ENCODE results near the gene ANK3.

Gene ANK3

GRCh38 chr10:60139290-60139689 is 250.4 kb downstream of the ANK3 start:
- no peak for DNase-seq (ENCODE audit: low spot score)

DNA sequence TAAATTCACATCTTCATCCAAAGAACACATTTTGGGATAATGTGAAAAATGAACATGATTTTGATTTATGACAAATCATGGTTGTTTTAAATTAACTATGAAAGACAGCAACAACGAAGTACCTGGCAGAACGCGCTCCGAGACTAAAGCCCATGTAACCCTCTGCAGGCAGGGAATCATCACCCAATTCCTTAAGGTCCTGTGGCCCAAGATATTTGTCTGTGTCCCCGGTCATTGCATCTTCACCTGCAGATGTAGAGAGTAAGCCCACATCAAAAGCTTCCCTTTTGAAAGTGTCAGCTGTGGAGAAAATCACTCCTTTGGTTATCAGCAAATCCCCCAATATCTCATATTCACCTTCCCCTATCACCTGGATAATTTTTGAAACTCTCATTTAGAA is 250.8 kb downstream of the ANK3 start:
- no peak for DNase-seq (ENCODE audit: low spot score)

GRCh38 chr10:60138026-60138425 is 251.6 kb downstream of the ANK3 start:
- no peak for DNase-seq (ENCODE audit: low spot score)

DNA sequence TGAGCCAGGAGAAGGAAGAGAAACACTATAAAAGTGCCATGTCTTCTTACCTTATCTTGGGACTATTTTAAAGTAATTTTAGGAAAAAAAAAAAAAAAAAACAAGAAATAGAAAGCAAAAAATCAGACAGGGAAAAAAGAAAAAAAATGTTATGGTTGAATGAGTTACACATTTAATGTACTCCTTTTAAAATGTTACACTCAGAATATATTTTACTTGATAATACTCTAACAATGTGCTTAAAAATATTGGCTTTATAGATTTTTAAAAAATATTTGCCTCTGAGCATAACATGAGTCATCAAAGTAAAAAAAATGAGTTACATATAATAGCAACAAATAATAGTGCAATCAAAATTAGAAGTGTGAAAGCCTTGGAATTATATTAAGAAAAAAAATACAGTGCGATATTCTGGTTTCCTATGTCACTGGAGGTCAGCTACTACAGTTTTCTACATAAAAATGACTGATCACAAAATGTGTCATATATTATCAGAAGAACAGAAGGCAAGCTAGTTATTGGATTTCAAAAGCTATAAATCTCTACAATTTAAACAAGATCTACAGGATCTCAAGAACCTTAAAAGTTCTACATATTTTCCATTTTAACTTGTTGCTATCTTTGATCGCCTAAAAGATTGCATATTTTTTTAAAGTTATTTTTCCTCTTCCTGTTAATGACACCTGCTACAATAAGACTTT is 252.2 kb downstream of the ANK3 start:
- no peak for DNase-seq (ENCODE audit: low spot score)

DNA sequence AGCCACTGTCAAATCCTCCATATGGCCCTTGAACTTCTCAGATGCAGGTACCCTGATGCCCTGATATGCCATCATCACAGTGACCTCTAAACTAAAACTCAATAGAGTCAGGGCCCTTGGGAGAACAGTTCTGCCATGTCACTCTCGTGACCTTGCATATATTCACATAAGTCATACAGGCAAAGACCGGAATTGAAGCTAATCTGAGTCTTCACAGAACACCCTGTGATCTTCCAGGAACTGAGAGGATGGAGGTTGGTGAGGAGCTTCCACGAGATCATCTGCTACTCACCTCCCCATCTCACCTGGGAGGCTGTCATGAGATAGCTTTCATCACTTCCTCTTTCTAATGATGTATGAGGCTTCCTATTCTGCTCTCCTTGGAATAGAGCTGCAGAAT is 254.7 kb downstream of the ANK3 start:
- no peak for DNase-seq (ENCODE audit: low spot score)

GRCh38 chr10:60134548-60134947 is 255.1 kb downstream of the ANK3 start:
- DNase-seq (ENCODE audit: low spot score), result no peak

DNA sequence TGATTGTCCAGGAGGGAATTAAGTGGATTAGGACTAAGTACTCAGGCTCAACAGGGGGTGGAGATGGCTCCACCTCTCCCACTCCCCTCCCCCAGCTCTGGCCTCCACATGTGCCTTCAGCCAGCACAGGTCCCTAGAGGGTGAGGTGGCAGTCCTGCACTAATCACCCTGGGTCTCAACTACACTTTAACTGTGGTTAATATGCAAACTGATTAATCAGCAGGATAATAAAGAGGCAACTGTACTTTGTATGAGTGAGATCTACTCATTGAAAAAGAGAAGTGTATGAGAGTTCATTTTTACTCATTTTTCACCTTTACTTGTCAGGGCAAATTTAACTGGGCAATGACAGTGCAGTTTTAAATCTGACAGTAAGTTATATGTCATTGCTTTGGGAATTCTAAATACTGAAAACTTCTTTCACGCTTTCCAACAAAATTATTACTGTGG is 259.5 kb downstream of the ANK3 start:
- DNase-seq (ENCODE audit: low spot score), result no peak

GRCh38 chr10:60125895-60126294 is 263.8 kb downstream of the ANK3 start:
- DNase-seq (ENCODE audit: low spot score), result no peak

DNA sequence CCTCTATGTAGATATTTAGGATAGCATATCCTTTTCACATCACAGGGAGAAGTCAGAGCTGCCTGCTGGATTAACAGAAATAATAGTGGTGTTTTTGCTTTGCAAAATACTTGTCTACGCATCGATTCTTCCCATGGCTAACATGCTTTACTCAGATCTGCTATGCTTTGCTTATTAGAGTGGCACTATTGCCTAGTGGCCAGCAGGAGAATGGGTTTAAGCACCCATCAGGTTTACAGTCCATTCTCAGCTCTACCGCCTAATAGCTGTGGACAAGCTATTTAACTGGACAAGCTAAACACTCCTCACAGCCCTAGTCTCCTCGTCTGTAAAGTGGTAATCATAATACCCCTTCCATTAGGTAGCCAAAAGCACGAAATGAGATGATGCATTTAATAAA is 265.1 kb downstream of the ANK3 start:
- no peak for DNase-seq (ENCODE audit: low spot score)

DNA sequence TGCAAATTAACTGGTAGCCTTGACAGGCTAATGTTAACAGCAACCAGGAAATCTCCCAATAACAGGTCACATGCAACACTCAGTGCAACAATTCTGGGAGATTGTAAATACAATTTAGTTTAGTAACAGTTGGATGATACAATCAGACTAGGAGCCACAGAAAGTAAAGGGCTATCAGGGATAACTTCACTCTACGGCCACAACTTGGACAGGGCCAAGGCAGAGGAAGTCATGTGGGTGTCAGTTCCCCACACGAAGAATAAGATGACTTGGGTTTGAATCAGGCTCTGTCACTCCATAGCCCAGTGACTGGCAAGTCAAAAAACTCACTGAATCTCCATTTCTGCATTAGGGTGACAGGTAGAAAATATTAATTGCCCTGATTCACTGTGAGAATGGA is 266.0 kb downstream of the ANK3 start:
- DNase-seq (ENCODE audit: low spot score), result no peak

DNA sequence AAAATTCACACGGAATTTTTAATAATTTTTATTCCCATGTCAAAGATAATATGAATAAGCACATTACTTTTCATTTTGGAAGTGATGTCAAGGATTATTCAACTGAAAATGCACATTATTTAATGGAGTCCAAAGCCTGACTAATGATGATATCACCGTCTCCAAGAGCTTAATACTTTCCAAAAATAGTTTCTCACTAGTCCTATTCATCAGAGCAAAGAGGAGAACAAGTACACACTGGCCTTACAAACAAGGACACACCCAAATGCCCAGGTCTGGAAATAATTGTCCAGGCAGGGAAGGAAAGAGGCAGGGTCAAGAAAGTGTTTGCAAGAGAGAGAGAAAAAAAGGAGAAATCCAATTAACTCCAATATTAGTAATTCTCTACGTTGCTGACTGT is 266.5 kb downstream of the ANK3 start:
- DNase-seq (ENCODE audit: low spot score), result no peak

- DNase-seq (ENCODE audit: low spot score), result no peak
Observed at GRCh38 chr10:60122190-60122589, 267.5 kb downstream of the ANK3 start.

DNA sequence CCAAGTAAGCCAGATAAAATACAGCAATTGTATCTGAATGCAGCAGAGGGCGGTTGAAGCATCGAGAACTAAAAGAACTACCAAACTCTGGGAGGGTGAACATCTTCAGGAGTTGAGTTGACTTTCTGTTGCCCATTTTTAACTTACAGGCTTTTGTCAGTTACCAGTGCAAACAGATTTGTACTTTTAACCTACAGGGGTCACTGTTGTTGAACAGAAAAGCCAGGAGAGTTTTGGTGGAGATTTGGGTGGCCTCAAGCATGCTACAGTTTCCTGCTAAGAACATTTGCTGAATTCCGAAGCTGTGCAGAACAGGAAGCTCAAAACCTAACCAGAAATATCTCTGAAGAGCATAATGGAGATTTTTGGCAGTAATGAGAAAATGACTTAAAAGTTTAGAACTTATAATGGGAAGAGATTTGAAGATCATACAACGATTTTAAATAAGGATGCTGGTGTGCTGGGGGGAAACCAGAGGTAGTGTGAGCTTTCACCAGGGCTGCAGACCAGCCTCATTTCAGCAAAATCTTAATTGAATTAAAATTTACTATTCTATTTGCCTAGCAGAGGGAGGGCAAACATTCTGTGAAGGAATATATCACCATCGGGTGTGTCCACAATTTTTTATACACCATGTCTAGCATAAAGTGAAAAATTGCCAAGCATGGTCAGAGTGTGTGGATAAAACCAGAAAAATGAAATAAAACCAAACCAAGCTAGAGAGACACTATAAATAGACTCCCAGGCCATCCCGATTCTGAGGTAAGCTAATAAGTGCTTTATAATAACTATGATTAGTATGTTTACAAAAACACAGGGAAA is 274.7 kb downstream of the ANK3 start:
- peak; percentile 68 for DNase-seq (ENCODE audit: low spot score)

DNA sequence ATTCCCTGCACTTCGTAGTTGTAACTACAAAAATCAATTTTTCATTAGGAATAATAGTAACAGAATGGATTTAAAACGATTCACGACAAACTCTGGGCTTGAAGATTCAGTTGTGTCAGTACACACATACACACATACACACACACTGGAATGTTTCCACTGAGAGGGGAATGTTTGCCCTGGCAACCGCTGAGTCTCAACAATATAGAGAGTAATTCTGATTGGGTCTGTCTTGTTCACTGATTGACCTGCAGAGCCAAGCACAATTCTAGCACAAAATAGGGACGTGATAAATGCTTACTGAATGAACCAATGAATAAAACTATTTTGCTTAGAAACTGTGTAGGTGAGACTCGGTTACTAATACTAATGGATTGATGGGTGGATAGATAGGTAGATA is 278.9 kb downstream of the ANK3 start:
- DNase-seq (ENCODE audit: low spot score), result no peak

GRCh38 chr10:60107308-60107976 is 282.2 kb downstream of the ANK3 start:
- DNase-seq (ENCODE audit: low spot score), result no peak

GRCh38 chr10:60105295-60105695 is 284.4 kb downstream of the ANK3 start:
- DNase-seq (ENCODE audit: low spot score), result no peak

- no peak for DNase-seq (ENCODE audit: low spot score)
Observed at GRCh38 chr10:60101821-60102220, 287.9 kb downstream of the ANK3 start.

DNA sequence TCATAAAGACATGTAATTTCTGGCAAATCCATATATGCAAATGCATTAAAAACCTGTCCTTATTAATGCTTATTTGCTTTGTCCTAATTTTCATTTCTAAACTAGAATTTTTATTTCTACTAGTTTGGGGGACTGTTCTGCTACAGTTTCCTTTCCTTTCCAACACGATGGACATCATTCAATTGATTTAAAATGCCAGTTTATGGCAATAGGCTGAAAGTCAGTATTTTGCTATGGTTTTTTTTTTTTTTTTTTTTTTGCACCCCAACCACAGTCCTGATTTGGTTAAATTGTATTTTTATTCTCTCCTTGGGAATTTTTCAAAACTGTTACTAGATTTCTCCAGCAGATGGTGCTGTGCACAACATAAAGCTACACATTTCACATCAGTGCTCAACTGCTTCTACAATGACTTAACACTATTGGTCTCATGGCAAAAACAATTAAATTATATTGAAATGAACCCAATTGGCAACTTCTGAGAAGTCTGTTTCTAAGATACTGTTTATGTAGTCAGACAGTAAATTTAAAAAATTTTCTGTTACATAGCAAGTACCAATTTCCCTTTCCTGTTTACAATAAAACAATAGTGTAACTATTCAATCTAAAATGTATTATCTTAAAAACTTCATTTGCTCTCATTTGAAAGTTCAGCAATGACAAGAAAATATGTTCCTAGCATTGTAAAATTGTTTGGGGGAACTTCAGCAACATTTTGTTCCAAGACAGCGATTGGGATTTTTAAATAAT is 289.5 kb downstream of the ANK3 start:
- DNase-seq (ENCODE audit: low spot score), result peak; percentile 83

DNA sequence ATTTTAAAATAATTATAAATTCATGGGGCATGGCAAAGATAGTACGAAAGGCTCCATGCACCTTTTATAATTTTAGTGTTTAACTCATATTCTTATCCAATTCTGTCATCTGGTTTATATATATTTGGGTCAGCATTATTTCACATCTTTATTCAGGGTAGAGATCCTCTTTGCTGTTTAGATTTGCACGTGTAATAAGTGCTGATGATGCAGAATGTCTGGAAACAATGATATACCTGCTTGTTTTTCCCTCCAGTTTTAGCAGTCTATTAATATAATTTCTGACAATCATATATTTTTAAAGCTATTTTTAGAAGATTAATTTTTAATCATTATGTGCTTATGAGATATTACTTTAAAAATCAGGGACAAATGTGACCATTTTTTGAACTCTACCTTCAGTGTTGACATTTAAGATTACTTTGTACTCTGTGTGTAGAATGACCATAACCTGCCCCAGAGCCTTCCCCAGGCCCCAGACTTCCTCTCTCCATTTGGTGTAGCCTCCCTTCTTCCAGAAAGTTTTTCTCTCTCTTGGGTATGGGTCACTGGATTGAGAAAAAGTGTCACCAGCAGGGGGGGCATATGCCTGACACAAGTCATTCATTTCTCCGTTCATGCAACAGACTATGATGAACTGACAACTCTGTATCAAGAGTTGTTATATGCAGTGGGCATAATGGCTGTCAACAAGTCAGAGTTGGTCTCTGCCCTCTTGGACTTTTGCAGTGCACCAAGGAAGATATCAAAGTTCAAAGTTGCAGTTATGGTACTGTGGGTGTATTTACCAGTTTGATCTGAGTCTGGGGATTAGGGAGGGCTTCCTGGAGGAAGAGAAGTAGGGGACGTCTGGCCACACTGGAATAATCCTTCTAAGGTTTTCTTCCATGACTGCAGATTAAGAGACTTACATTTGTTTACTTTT is 290.7 kb downstream of the ANK3 start:
- no peak for DNase-seq (ENCODE audit: low spot score)

- DNase-seq (ENCODE audit: low spot score), result no peak
Observed at GRCh38 chr10:60096761-60097513, 292.7 kb downstream of the ANK3 start.

Measured in pons (tissue), 1 donor.